Uterus (tissue), 2 donors: ENCODE results near the gene FKBP5.

Experiments used
- POLR2A ChIP-seq, 2 donors: fragments of 450-650 bp; IDR thresholded peaks; one replicate each; pipeline ENCODE4 v1.6.1; 2016; ENCODE audit warnings: antibody characterized with exemption in 2 of 2, mild to moderate bottlenecking in 1 of 2, moderate library complexity in 1 of 2
- TF ChIP-seq, protein P1 (sequence below), 4 experiments: fragments of 200-600 bp in 2 of 4; fragments of 450-650 bp in 2 of 4; sonication (generic) in 2 of 4; IDR thresholded peaks; one replicate each; pipeline ENCODE4 v1.5.1; 2016 to 2019; ENCODE audit warnings: antibody characterized with exemption in 4 of 4, mild to moderate bottlenecking in 2 of 4, moderate library complexity in 1 of 4

DNA sequence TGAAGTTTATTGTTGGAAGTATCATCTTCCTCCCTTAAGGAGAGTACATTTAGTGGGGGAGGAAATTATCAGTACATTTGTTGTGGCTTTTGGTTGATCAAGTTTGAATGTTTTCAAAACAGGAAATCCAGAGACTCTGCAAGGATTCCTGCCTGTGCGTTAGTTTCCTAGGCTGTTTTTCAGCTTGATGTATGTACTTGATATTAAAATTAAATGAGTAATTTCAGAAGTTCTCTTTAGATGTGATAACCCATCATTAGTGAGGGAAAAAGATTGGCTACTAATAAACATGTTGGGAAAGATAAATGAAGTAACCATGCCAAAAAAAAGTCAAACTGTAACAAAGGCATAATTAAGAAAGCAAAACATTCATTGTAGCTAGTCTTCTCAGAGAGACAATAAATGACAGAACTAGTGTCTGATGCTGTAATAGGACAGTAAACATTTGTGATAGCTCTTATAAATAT lies 88.0 kb downstream of the FKBP5 start:
- TF ChIP-seq, protein P1, sequence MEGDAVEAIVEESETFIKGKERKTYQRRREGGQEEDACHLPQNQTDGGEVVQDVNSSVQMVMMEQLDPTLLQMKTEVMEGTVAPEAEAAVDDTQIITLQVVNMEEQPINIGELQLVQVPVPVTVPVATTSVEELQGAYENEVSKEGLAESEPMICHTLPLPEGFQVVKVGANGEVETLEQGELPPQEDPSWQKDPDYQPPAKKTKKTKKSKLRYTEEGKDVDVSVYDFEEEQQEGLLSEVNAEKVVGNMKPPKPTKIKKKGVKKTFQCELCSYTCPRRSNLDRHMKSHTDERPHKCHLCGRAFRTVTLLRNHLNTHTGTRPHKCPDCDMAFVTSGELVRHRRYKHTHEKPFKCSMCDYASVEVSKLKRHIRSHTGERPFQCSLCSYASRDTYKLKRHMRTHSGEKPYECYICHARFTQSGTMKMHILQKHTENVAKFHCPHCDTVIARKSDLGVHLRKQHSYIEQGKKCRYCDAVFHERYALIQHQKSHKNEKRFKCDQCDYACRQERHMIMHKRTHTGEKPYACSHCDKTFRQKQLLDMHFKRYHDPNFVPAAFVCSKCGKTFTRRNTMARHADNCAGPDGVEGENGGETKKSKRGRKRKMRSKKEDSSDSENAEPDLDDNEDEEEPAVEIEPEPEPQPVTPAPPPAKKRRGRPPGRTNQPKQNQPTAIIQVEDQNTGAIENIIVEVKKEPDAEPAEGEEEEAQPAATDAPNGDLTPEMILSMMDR (IDR thresholded peaks at IDR 0.05) = no peak
- no peak for TF ChIP-seq POLR2A (IDR thresholded peaks at IDR 0.05)
